ENCODE results near the gene CXXC5. TPM values are rescaled to one million over a fixed set of nuclear protein-coding genes. Genes with fewer than 3 reads are reported as not detected.
A peak's percentile ranks its signal among the peaks of the same experiment; 100 is the strongest.

CXXC5 gene
- total and polyA plus RNA-seq, 9 of the 15 experiments (the other 6 are each of a cell fraction or from before 2014, with no cell fraction given): 1.9 to 123 (median 45.8) TPM

DNA sequence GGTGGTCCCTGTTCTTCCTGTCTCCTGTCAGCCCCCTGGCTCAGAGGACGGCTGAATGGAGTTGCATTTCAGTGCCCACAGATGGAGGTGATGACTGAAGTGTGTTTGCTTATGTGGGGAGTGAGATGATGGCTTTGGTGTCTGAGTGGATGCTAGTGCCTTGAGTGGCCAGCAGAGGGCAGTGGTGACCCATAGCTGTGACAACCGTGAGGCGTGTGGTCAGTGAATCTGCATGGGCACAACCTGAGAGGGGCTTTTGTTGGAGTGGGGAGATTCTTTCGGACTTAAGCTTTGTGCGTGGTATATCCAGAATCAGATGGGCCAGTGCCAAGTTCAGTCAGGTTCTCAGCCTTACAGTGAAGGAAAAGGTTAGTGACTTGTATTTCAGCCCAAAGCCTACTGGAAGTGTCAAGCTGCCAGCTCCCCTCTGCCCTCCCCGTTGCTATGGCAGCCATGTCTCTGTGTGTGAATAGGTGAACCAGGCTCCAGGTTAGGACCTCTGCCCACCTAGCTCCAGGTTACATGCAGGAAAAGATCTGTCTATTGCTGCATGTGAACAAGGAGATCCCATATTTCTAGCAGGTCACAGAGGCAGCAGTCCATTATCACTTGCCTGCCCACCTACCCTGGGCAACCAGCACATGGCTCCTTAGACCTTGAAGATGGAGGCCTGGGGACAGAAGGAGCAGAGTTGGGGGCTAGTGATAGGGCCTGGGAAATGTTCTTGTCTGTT, 14.7 kb upstream of the CXXC5 start (continued):
- TF ChIP-seq, protein P1, sequence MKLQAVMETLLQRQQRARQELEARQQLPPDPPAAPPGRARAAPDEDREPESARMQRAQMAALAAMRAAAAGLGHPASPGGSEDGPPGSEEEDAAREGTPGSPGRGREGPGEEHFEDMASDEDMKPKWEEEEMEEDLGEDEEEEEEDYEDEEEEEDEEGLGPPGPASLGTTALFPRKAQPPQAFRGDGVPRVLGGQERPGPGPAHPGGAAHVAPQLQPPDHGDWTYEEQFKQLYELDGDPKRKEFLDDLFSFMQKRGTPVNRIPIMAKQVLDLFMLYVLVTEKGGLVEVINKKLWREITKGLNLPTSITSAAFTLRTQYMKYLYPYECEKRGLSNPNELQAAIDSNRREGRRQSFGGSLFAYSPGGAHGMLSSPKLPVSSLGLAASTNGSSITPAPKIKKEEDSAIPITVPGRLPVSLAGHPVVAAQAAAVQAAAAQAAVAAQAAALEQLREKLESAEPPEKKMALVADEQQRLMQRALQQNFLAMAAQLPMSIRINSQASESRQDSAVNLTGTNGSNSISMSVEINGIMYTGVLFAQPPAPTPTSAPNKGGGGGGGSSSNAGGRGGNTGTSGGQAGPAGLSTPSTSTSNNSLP (IDR thresholded peaks at IDR 0.05; ENCODE audit: borderline replicate concordance, low read depth, low read length): no peak
- TF ChIP-seq, protein P2, sequence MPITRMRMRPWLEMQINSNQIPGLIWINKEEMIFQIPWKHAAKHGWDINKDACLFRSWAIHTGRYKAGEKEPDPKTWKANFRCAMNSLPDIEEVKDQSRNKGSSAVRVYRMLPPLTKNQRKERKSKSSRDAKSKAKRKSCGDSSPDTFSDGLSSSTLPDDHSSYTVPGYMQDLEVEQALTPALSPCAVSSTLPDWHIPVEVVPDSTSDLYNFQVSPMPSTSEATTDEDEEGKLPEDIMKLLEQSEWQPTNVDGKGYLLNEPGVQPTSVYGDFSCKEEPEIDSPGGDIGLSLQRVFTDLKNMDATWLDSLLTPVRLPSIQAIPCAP (CRISPR knock-in tag; IDR thresholded peaks at IDR 0.05; ENCODE audit: borderline replicate concordance): no peak
- TF ChIP-seq, protein P3, sequence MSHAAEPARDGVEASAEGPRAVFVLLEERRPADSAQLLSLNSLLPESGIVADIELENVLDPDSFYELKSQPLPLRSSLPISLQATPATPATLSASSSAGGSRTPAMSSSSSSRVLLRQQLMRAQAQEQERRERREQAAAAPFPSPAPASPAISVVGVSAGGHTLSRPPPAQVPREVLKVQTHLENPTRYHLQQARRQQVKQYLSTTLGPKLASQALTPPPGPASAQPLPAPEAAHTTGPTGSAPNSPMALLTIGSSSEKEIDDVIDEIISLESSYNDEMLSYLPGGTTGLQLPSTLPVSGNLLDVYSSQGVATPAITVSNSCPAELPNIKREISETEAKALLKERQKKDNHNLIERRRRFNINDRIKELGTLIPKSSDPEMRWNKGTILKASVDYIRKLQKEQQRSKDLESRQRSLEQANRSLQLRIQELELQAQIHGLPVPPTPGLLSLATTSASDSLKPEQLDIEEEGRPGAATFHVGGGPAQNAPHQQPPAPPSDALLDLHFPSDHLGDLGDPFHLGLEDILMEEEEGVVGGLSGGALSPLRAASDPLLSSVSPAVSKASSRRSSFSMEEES (CRISPR knock-in tag; IDR thresholded peaks at IDR 0.05): no peak
- TF ChIP-seq NR2F6 (CRISPR knock-in tag; IDR thresholded peaks at IDR 0.05) (no peak), BRCA1 (IDR thresholded peaks at IDR 0.05) (no peak), BRCA1 (CRISPR knock-in tag; IDR thresholded peaks at IDR 0.05) (no peak), RUNX1 (IDR thresholded peaks at IDR 0.05; ENCODE audit: low read depth) (no peak), ZNF347 (CRISPR knock-in tag; IDR thresholded peaks at IDR 0.05; ENCODE audit: low read depth) (no peak), ZNF780A (CRISPR knock-in tag; IDR thresholded peaks at IDR 0.05) (no peak), PML (IDR thresholded peaks at IDR 0.05; ENCODE audit: low read length) (no peak), ARID2 (IDR thresholded peaks at IDR 0.05) (peak; percentile 92), ARID1B (IDR thresholded peaks at IDR 0.05) (0 out of 2 replicates have a peak, but pooled peaks have one; percentile 24), EHMT2 (IDR thresholded peaks at IDR 0.05) (no peak), BRD9 (IDR thresholded peaks at IDR 0.05; ENCODE audit: low read depth, partially characterized antibody) (peak; percentile 63), NEUROD1 (IDR thresholded peaks at IDR 0.05; ENCODE audit: borderline replicate concordance, low read depth, low read length, partially characterized antibody) (no peak), KDM2B (CRISPR knock-in tag; IDR thresholded peaks at IDR 0.05) (no peak), NBN (IDR thresholded peaks at IDR 0.05; ENCODE audit: low read depth) (no peak), ZBTB1 (CRISPR knock-in tag; IDR thresholded peaks at IDR 0.05; ENCODE audit: borderline replicate concordance, low read depth) (no peak), RFX1 (IDR thresholded peaks at IDR 0.05) (peak; percentile 70; the same call in 1 of the 2 replicates)
- TF ChIP-seq, protein P4, sequence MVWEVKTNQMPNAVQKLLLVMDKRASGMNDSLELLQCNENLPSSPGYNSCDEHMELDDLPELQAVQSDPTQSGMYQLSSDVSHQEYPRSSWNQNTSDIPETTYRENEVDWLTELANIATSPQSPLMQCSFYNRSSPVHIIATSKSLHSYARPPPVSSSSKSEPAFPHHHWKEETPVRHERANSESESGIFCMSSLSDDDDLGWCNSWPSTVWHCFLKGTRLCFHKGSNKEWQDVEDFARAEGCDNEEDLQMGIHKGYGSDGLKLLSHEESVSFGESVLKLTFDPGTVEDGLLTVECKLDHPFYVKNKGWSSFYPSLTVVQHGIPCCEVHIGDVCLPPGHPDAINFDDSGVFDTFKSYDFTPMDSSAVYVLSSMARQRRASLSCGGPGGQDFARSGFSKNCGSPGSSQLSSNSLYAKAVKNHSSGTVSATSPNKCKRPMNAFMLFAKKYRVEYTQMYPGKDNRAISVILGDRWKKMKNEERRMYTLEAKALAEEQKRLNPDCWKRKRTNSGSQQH (CRISPR knock-in tag; IDR thresholded peaks at IDR 0.05): no peak
- TF ChIP-seq, protein P5, sequence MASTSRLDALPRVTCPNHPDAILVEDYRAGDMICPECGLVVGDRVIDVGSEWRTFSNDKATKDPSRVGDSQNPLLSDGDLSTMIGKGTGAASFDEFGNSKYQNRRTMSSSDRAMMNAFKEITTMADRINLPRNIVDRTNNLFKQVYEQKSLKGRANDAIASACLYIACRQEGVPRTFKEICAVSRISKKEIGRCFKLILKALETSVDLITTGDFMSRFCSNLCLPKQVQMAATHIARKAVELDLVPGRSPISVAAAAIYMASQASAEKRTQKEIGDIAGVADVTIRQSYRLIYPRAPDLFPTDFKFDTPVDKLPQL (IDR thresholded peaks at IDR 0.05; ENCODE audit: extremely low read depth, insufficient read length): no peak
- TF ChIP-seq, protein P6, sequence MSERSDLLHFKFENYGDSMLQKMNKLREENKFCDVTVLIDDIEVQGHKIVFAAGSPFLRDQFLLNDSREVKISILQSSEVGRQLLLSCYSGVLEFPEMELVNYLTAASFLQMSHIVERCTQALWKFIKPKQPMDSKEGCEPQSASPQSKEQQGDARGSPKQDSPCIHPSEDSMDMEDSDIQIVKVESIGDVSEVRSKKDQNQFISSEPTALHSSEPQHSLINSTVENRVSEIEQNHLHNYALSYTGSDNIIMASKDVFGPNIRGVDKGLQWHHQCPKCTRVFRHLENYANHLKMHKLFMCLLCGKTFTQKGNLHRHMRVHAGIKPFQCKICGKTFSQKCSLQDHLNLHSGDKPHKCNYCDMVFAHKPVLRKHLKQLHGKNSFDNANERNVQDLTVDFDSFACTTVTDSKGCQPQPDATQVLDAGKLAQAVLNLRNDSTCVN (CRISPR knock-in tag; IDR thresholded peaks at IDR 0.05): no peak

Measured in K562 (cell line).